ENCODE measurements around the gene TEX19. TPM values are rescaled to one million over a fixed set of nuclear protein-coding genes. Genes with fewer than 3 reads are reported as not detected.

The TEX19 gene
- total and polyA plus RNA-seq, 2 experiments from 2014 or later = 0.51 TPM; not detected in 1

GRCh38 chr17:82387705-82388106, 28.7 kb downstream of the TEX19 start:
- no peak overlapping the region for H3K4me3 ChIP-seq
- no peak for TF ChIP-seq CTCF (IDR thresholded peaks at IDR 0.05; ENCODE audit: low read depth, low read length)
- H3K27ac ChIP-seq = no peak overlapping the region
- no peaks in the 10 kb centered on the region for H3K36me3 ChIP-seq
- DNase-seq (ENCODE audit: low read depth in 1 of 2, low spot score in 1 of 2) = no peak
- no peaks in the 10 kb centered on the region for H3K9me3 ChIP-seq (ENCODE audit: low read depth)
- H3K27me3 ChIP-seq = no peaks in the 10 kb centered on the region
- H3K4me1 ChIP-seq (ENCODE audit: low read depth) = peaks cover 4% of the 10 kb centered on the region

- DNase-seq (ENCODE audit: low read depth in 1 of 2, low spot score in 1 of 2) = no peak
- peaks cover 4% of the 10 kb centered on the region for H3K4me1 ChIP-seq (ENCODE audit: low read depth)
Observed at GRCh38 chr17:82388223-82388921, 29.3 kb downstream of the TEX19 start.

GRCh38 chr17:82388922-82389283, 29.9 kb downstream of the TEX19 start:
- H3K4me1 ChIP-seq (ENCODE audit: low read depth) = peaks cover 4% of the 10 kb centered on the region
- no peak for DNase-seq (ENCODE audit: low read depth in 1 of 2, low spot score in 1 of 2)
- no peak overlapping the region for H3K27ac ChIP-seq
- H3K9me3 ChIP-seq (ENCODE audit: low read depth) = no peaks in the 10 kb centered on the region
- H3K36me3 ChIP-seq = no peaks in the 10 kb centered on the region
- no peaks in the 10 kb centered on the region for H3K27me3 ChIP-seq
- TF ChIP-seq CTCF (IDR thresholded peaks at IDR 0.05; ENCODE audit: low read depth, low read length) = no peak
- no peak overlapping the region for H3K4me3 ChIP-seq

More at GRCh38 chr17:82388223-82388921, 29.3 kb downstream of the TEX19 start:
- Histone ChIP-seq H3K4me3 (no peak overlapping the region), H3K27ac (no peak overlapping the region), H3K9me3 (ENCODE audit: low read depth) (no peaks in the 10 kb centered on the region), H3K36me3 (no peaks in the 10 kb centered on the region), H3K27me3 (no peaks in the 10 kb centered on the region)
- no peak for TF ChIP-seq CTCF (IDR thresholded peaks at IDR 0.05; ENCODE audit: low read depth, low read length)

GRCh38 chr17:82389379-82389778, 30.3 kb downstream of the TEX19 start:
- DNase-seq (ENCODE audit: low read depth in 1 of 2, low spot score in 1 of 2) = no peak
- no peak overlapping the region for H3K4me3 ChIP-seq
- no peaks in the 10 kb centered on the region for H3K36me3 ChIP-seq
- H3K9me3 ChIP-seq (ENCODE audit: low read depth) = no peaks in the 10 kb centered on the region
- TF ChIP-seq CTCF (IDR thresholded peaks at IDR 0.05; ENCODE audit: low read depth, low read length) = no peak
- peaks cover 4% of the 10 kb centered on the region for H3K4me1 ChIP-seq (ENCODE audit: low read depth)
- H3K27me3 ChIP-seq = no peaks in the 10 kb centered on the region
- no peak overlapping the region for H3K27ac ChIP-seq

GRCh38 chr17:82390015-82390859, 31.2 kb downstream of the TEX19 start:
- H3K36me3 ChIP-seq = no peaks in the 10 kb centered on the region
- no peaks in the 10 kb centered on the region for H3K9me3 ChIP-seq (ENCODE audit: low read depth)
- peaks cover 4% of the 10 kb centered on the region for H3K4me1 ChIP-seq (ENCODE audit: low read depth)
- DNase-seq (ENCODE audit: low read depth in 1 of 2, low spot score in 1 of 2) = no peak
- H3K4me3 ChIP-seq = no peak overlapping the region
- no peak overlapping the region for H3K27ac ChIP-seq
- no peak for TF ChIP-seq CTCF (IDR thresholded peaks at IDR 0.05; ENCODE audit: low read depth, low read length)
- no peaks in the 10 kb centered on the region for H3K27me3 ChIP-seq

All from cardiac muscle cell (in vitro differentiated cells and primary cell).